ENCODE data around the gene DPYSL3. TPM values are rescaled to one million over a fixed set of nuclear protein-coding genes. Genes with fewer than 3 reads are reported as not detected.

The DPYSL3 gene
- total and polyA plus RNA-seq, 2 donors (not counting 3 experiments of a cell fraction or from before 2014, with no cell fraction given): 80.3 to 146 TPM

GRCh38 chr5:147551677-147552076, 41.8 kb upstream of the DPYSL3 start:
- dilution Hi-C loops (cut with MboI; ENCODE audit: extremely low pct_ligation_motif_present, low sequenced_read_pairs) (no loop called here), intact Hi-C loops (cut with micrococcal nuclease) (no loop called here)
- Histone ChIP-seq H3K4me3 (replicated peaks in 1 of 3; ENCODE audit: insufficient read depth in 1 of 3, low read depth in 1 of 3, low read length in 3 of 3) (no peak overlapping the region), H4K20me1 (replicated peaks; ENCODE audit: control insufficient read depth, extremely low read depth, insufficient read depth, low read length) (no peaks in the 10 kb centered on the region), H3K36me3 (ENCODE audit: control insufficient read depth in 2 of 2, extremely low read depth in 1 of 2, insufficient read depth in 2 of 2, low read length in 2 of 2) (no peaks in the 10 kb centered on the region), H3K27ac (ENCODE audit: insufficient read depth, low read depth, low read length) (no peak overlapping the region), H3K27me3 (ENCODE audit: control insufficient read depth in 2 of 2, insufficient read depth in 2 of 2, low read length in 2 of 2) (no peaks in the 10 kb centered on the region), H3K4me1 (ENCODE audit: control insufficient read depth, extremely low read depth, insufficient read depth, low read length) (peaks cover 2% of the 10 kb centered on the region), H2AFZ (ENCODE audit: low read depth, low read length) (peak overlapping the region; percentile 26), H3K9ac (replicated peaks; ENCODE audit: extremely low read depth, insufficient read depth, low read length) (no peak overlapping the region), H3K4me2 (ENCODE audit: insufficient read depth, low read length) (no peak overlapping the region), H3K9me1 (replicated peaks; ENCODE audit: control insufficient read depth, extremely low read depth, insufficient read depth, low read length) (no peaks in the 10 kb centered on the region), H3K9me3 (replicated peaks; ENCODE audit: control insufficient read depth, insufficient read depth, low read length) (no peaks in the 10 kb centered on the region), H3K79me2 (ENCODE audit: control insufficient read depth, insufficient read depth, low read length) (no peaks in the 10 kb centered on the region)
- no peak for DNase-seq (ENCODE audit: low read depth, low spot score)
- ChIA-PET CTCF (interaction anchor here (1.9 to 2.0 kb wide), 2 partner anchors 8 to 87 kb away, joined by 5 to 8 read pairs; no protein-coding TSS in a partner anchor), POLR2A (no interaction called here)
- no TSS peak for BruUV-seq (replicated peaks)
- TF ChIP-seq CTCF (IDR thresholded peaks at IDR 0.05; ENCODE audit: extremely low read depth in 1 of 2, insufficient read depth in 1 of 2, low read depth in 1 of 2, low read length in 2 of 2) (no peak), GATA2 (IDR thresholded peaks at IDR 0.05; ENCODE audit: insufficient read depth, insufficient read length, low read depth, low read length) (no peak), JUN (IDR thresholded peaks at IDR 0.05; ENCODE audit: borderline replicate concordance, insufficient read depth, insufficient read length, low read depth) (no peak), MAX (IDR thresholded peaks at IDR 0.05; ENCODE audit: insufficient read depth, insufficient read length) (no peak)
- no peak for FAIRE-seq

GRCh38 chr5:147547730-147548129, 37.9 kb upstream of the DPYSL3 start:
- dilution Hi-C loops (cut with MboI; ENCODE audit: extremely low pct_ligation_motif_present, low sequenced_read_pairs) (no loop called here), intact Hi-C loops (cut with micrococcal nuclease) (no loop called here)
- Histone ChIP-seq H3K4me1 (ENCODE audit: control insufficient read depth, extremely low read depth, insufficient read depth, low read length) (peaks cover 11% of the 10 kb centered on the region), H3K36me3 (ENCODE audit: control insufficient read depth in 2 of 2, extremely low read depth in 1 of 2, insufficient read depth in 2 of 2, low read length in 2 of 2) (no peaks in the 10 kb centered on the region), H3K27me3 (ENCODE audit: control insufficient read depth in 2 of 2, insufficient read depth in 2 of 2, low read length in 2 of 2) (no peaks in the 10 kb centered on the region), H3K4me2 (ENCODE audit: insufficient read depth, low read length) (peak overlapping the region; percentile 24), H3K9me3 (replicated peaks; ENCODE audit: control insufficient read depth, insufficient read depth, low read length) (no peaks in the 10 kb centered on the region), H3K27ac (ENCODE audit: insufficient read depth, low read depth, low read length) (no peak overlapping the region), H3K9me1 (replicated peaks; ENCODE audit: control insufficient read depth, extremely low read depth, insufficient read depth, low read length) (no peaks in the 10 kb centered on the region), H3K9ac (replicated peaks; ENCODE audit: extremely low read depth, insufficient read depth, low read length) (no peak overlapping the region), H3K79me2 (ENCODE audit: control insufficient read depth, insufficient read depth, low read length) (no peaks in the 10 kb centered on the region), H4K20me1 (replicated peaks; ENCODE audit: control insufficient read depth, extremely low read depth, insufficient read depth, low read length) (no peaks in the 10 kb centered on the region), H2AFZ (ENCODE audit: low read depth, low read length) (peak overlapping the region; percentile 17), H3K4me3 (replicated peaks in 1 of 3; ENCODE audit: insufficient read depth in 1 of 3, low read depth in 1 of 3, low read length in 3 of 3) (no peak overlapping the region)
- no TSS peak for BruUV-seq (replicated peaks)
- TF ChIP-seq FOS (IDR thresholded peaks at IDR 0.05; ENCODE audit: borderline replicate concordance, insufficient read depth, low read length) (peak; percentile 47), MAX (IDR thresholded peaks at IDR 0.05; ENCODE audit: insufficient read depth, insufficient read length) (no peak), EZH2 (IDR thresholded peaks at IDR 0.05; ENCODE audit: borderline replicate concordance, low read depth, low read length, severe bottlenecking) (no peak), JUN (IDR thresholded peaks at IDR 0.05; ENCODE audit: borderline replicate concordance, insufficient read depth, insufficient read length, low read depth) (no peak)
- FAIRE-seq (no peak), DNase-seq (ENCODE audit: low read depth, low spot score) (peak; percentile 55)
- POLR2A ChIA-PET: no interaction called here
- CTCF ChIA-PET: interaction anchor here (0.6 to 1.1 kb wide), 4 partner anchors 9 to 38 kb away, joined by 3 to 4 read pairs (median 3); partner anchors contain the start of gene DPYSL3
